Hepatocyte (in vitro differentiated cells): Measurements from ENCODE around the gene GAGE10.
"Not testable (repeated sequence)": the region's sequence is repeated elsewhere in the genome, so short reads cannot be mapped to it uniquely, and the experiment has no call there.

Experiments
- EZH2 ChIP-seq: fragments of 200-600 bp; sonication (generic); IDR thresholded peaks from 2 replicates; pipeline ENCODE4 v1.6.1; 2016; ENCODE audit warnings: antibody characterized with exemption, mild to moderate bottlenecking, borderline replicate concordance
- EZH2phosphoT487 ChIP-seq: fragments of 200-600 bp; sonication (generic); IDR thresholded peaks from one replicate; pipeline ENCODE4 v1.6.1; 2018; ENCODE audit warnings: antibody characterized with exemption, mild to moderate bottlenecking, low read depth, moderate library complexity; ENCODE audit not compliant: unreplicated experiment, severe bottlenecking
- TF ChIP-seq, protein P1 (sequence below): fragments of 200-600 bp; sonication (generic); IDR thresholded peaks from 2 replicates; pipeline ENCODE4 v1.5.1; 2016; ENCODE audit warnings: antibody characterized with exemption, mild to moderate bottlenecking; ENCODE audit not compliant: poor library complexity

DNA sequence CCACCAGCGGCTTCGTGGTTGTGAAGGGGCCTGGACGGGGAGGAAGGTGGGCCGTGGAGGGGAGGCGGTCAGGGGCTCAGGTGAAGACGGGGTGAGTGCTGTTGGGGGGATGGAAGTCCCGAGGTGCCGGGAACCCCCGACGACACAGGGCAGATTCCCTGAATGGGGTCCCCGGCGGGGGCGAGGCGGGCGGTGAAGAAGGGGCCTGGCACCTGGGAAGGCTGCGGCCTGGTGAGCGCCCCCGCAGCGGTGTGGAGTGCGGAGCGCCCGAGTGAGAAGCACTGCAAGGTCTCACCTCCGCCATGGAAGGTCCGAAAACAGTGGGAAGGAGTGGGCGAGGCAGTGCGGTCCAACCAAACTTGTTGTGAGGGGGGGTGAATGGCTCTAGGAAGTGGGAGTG lies 28.4 kb downstream of the GAGE10 start:
- TF ChIP-seq, protein P1, sequence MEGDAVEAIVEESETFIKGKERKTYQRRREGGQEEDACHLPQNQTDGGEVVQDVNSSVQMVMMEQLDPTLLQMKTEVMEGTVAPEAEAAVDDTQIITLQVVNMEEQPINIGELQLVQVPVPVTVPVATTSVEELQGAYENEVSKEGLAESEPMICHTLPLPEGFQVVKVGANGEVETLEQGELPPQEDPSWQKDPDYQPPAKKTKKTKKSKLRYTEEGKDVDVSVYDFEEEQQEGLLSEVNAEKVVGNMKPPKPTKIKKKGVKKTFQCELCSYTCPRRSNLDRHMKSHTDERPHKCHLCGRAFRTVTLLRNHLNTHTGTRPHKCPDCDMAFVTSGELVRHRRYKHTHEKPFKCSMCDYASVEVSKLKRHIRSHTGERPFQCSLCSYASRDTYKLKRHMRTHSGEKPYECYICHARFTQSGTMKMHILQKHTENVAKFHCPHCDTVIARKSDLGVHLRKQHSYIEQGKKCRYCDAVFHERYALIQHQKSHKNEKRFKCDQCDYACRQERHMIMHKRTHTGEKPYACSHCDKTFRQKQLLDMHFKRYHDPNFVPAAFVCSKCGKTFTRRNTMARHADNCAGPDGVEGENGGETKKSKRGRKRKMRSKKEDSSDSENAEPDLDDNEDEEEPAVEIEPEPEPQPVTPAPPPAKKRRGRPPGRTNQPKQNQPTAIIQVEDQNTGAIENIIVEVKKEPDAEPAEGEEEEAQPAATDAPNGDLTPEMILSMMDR, result not testable (repeated sequence)
- TF ChIP-seq EZH2phosphoT487, EZH2: not testable (repeated sequence)
